HL-60 (cell line): ENCODE results near the gene SLC6A6.

ENCODE experiments used
- POLR2AphosphoS5 ChIP-seq: IDR thresholded peaks from 2 replicates; pipeline ENCODE4 v1.6.1; 2012; ENCODE audit warnings: low read depth
- TF ChIP-seq, protein P1 (sequence below): IDR thresholded peaks from one replicate; pipeline ENCODE4 v1.5.1; 2011; ENCODE audit warnings: low read length, control low read depth, inconsistent platforms; ENCODE audit not compliant: insufficient read depth
- TF ChIP-seq, protein P2 (sequence below): IDR thresholded peaks from 2 replicates; pipeline ENCODE4 v1.6.1; 2012; ENCODE audit warnings: low read depth; ENCODE audit not compliant: insufficient replicate concordance

DNA sequence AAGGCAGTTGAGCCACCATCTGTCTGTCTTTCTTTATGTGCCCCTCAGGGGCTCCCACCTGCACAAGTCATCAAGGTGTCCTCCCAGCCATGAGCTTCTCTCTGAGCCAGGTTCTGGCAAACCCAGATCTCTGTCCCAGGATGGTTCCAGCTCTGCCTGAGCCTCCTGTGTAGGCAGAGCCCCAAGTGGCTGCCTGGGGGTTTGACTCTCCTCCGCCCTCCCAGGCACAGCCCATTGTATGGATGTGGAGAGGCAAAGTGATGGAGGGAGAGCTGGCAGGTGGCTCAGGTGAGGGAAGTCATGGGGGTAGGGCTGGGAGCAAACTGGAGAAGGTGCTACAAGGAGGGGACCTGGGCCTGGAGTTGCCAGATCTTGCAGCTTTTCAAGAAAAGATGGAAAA, 80.9 kb downstream of the SLC6A6 start:
- TF ChIP-seq, protein P1, sequence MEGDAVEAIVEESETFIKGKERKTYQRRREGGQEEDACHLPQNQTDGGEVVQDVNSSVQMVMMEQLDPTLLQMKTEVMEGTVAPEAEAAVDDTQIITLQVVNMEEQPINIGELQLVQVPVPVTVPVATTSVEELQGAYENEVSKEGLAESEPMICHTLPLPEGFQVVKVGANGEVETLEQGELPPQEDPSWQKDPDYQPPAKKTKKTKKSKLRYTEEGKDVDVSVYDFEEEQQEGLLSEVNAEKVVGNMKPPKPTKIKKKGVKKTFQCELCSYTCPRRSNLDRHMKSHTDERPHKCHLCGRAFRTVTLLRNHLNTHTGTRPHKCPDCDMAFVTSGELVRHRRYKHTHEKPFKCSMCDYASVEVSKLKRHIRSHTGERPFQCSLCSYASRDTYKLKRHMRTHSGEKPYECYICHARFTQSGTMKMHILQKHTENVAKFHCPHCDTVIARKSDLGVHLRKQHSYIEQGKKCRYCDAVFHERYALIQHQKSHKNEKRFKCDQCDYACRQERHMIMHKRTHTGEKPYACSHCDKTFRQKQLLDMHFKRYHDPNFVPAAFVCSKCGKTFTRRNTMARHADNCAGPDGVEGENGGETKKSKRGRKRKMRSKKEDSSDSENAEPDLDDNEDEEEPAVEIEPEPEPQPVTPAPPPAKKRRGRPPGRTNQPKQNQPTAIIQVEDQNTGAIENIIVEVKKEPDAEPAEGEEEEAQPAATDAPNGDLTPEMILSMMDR: no peak
- TF ChIP-seq, protein P2, sequence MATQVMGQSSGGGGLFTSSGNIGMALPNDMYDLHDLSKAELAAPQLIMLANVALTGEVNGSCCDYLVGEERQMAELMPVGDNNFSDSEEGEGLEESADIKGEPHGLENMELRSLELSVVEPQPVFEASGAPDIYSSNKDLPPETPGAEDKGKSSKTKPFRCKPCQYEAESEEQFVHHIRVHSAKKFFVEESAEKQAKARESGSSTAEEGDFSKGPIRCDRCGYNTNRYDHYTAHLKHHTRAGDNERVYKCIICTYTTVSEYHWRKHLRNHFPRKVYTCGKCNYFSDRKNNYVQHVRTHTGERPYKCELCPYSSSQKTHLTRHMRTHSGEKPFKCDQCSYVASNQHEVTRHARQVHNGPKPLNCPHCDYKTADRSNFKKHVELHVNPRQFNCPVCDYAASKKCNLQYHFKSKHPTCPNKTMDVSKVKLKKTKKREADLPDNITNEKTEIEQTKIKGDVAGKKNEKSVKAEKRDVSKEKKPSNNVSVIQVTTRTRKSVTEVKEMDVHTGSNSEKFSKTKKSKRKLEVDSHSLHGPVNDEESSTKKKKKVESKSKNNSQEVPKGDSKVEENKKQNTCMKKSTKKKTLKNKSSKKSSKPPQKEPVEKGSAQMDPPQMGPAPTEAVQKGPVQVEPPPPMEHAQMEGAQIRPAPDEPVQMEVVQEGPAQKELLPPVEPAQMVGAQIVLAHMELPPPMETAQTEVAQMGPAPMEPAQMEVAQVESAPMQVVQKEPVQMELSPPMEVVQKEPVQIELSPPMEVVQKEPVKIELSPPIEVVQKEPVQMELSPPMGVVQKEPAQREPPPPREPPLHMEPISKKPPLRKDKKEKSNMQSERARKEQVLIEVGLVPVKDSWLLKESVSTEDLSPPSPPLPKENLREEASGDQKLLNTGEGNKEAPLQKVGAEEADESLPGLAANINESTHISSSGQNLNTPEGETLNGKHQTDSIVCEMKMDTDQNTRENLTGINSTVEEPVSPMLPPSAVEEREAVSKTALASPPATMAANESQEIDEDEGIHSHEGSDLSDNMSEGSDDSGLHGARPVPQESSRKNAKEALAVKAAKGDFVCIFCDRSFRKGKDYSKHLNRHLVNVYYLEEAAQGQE: no peak
- TF ChIP-seq POLR2AphosphoS5: no peak
